Glutamatergic neuron (in vitro differentiated cells): Measurements from ENCODE around the gene KRT83. TPM values are rescaled to one million over a fixed set of nuclear protein-coding genes. Genes with fewer than 3 reads are reported as not detected.

Experiments used
- DNase-seq: peaks from one replicate; pipeline ENCODE4 v3.0.0; 2022
- H3K27ac Mint-ChIP-seq: one replicate; pipeline ENCODE4 v1.8.0; 2020; ENCODE audit warnings: mild to moderate bottlenecking, mixed read lengths, inconsistent platforms; ENCODE audit not compliant: unreplicated experiment
- H3K27me3 Mint-ChIP-seq: one replicate; pipeline ENCODE4 v1.8.0; 2020; ENCODE audit warnings: mild to moderate bottlenecking, moderate library complexity, mixed read lengths, inconsistent platforms; ENCODE audit not compliant: unreplicated experiment
- H3K36me3 Mint-ChIP-seq: one replicate; pipeline ENCODE4 v1.8.0; 2020; ENCODE audit warnings: mild to moderate bottlenecking, mixed read lengths, inconsistent platforms; ENCODE audit not compliant: unreplicated experiment
- H3K4me1 Mint-ChIP-seq: one replicate; pipeline ENCODE4 v1.8.0; 2020; ENCODE audit warnings: mild to moderate bottlenecking, low read depth, mixed read lengths, inconsistent platforms; ENCODE audit not compliant: unreplicated experiment
- H3K4me3 Mint-ChIP-seq: one replicate; pipeline ENCODE4 v1.8.0; 2020; ENCODE audit warnings: mild to moderate bottlenecking, mixed read lengths, inconsistent platforms; ENCODE audit not compliant: unreplicated experiment
- H3K9me3 Mint-ChIP-seq: one replicate; pipeline ENCODE4 v1.8.0; 2020; ENCODE audit warnings: mild to moderate bottlenecking, moderate library complexity, mixed read lengths, inconsistent platforms; ENCODE audit not compliant: unreplicated experiment
- CTCF ChIP-seq: fragments of 200-600 bp; sonication (generic); IDR thresholded peaks from one replicate; pipeline ENCODE4 v1.5.0; 2021; ENCODE audit not compliant: partially characterized antibody, unreplicated experiment
- total RNA-seq: library from RNA; stranded (reverse); fragmentation: NEBNext Ultra II Directional; extraction: Animal tissue kit (Norgen Biotek cat#: 25700); gene quantifications from one replicate; pipeline ENCODE4 v1.2.1, GENCODE V29; 2021; ENCODE audit not compliant: unreplicated experiment

KRT83 gene
- total RNA-seq, 1 donor from 2014 or later, result not detected

- TF ChIP-seq CTCF, result no peak
- no peak overlapping the region for H3K4me3 Mint-ChIP-seq
- no peaks in the 10 kb centered on the region for H3K4me1 Mint-ChIP-seq
- no peak overlapping the region for H3K27ac Mint-ChIP-seq
- H3K36me3 Mint-ChIP-seq, result peaks cover 4% of the 10 kb centered on the region
- DNase-seq, result no peak
- H3K9me3 Mint-ChIP-seq, result peaks cover 4% of the 10 kb centered on the region
- peaks cover 11% of the 10 kb centered on the region for H3K27me3 Mint-ChIP-seq
These were observed 24.5 kb downstream of the KRT83 start for GRCh38 chr12:52296572-52297215.

- TF ChIP-seq CTCF, result no peak
- no peak overlapping the region for H3K27ac Mint-ChIP-seq
- H3K4me1 Mint-ChIP-seq, result no peaks in the 10 kb centered on the region
- H3K9me3 Mint-ChIP-seq, result peaks cover 4% of the 10 kb centered on the region
- DNase-seq, result no peak
- peaks cover 4% of the 10 kb centered on the region for H3K27me3 Mint-ChIP-seq
- H3K4me3 Mint-ChIP-seq, result no peak overlapping the region
- peaks cover 4% of the 10 kb centered on the region for H3K36me3 Mint-ChIP-seq
These were observed 25.5 kb downstream of the KRT83 start for GRCh38 chr12:52295663-52296062.

GRCh38 chr12:52294803-52295202, 26.4 kb downstream of the KRT83 start:
- TF ChIP-seq CTCF, result no peak
- peaks cover 4% of the 10 kb centered on the region for H3K36me3 Mint-ChIP-seq
- H3K4me3 Mint-ChIP-seq, result no peak overlapping the region
- H3K27ac Mint-ChIP-seq, result no peak overlapping the region
- peaks cover 4% of the 10 kb centered on the region for H3K27me3 Mint-ChIP-seq
- H3K4me1 Mint-ChIP-seq, result no peaks in the 10 kb centered on the region
- peaks cover 4% of the 10 kb centered on the region for H3K9me3 Mint-ChIP-seq
- DNase-seq, result no peak

GRCh38 chr12:52293926-52294325, 27.3 kb downstream of the KRT83 start:
- H3K27me3 Mint-ChIP-seq, result peaks cover 4% of the 10 kb centered on the region
- no peak overlapping the region for H3K4me3 Mint-ChIP-seq

More at GRCh38 chr12:52293926-52294325, 27.3 kb downstream of the KRT83 start:
- Mint-ChIP-seq H3K27ac (no peak overlapping the region), H3K36me3 (peaks cover 4% of the 10 kb centered on the region), H3K9me3 (peaks cover 4% of the 10 kb centered on the region), H3K4me1 (no peaks in the 10 kb centered on the region)
- TF ChIP-seq CTCF, result no peak
- DNase-seq, result no peak
